Upper lobe of left lung (tissue), 4 donors: ENCODE data around the gene NIPBL.

ENCODE experiments used
- CTCF ChIP-seq, 6 experiments: fragments of 450-650 bp in 4 of 6; fragments of 200-600 bp in 2 of 6; sonication (generic) in 2 of 6; IDR thresholded peaks; one replicate each; pipeline ENCODE4 v1.5.1; 2016 to 2019; ENCODE audit warnings: antibody characterized with exemption in 6 of 6
- EP300 ChIP-seq, 4 donors: sonication (generic); formaldehyde crosslinking; IDR thresholded peaks; one replicate each; pipeline ENCODE4 v1.5.1; 2017; ENCODE audit warnings: antibody characterized with exemption in 4 of 4, control low read depth in 2 of 4
- POLR2A ChIP-seq, 4 donors: fragments of 450-650 bp; IDR thresholded peaks; one replicate each; pipeline ENCODE4 v1.5.1; 2016 to 2017; ENCODE audit warnings: antibody characterized with exemption in 4 of 4, mild to moderate bottlenecking in 2 of 4
- POLR2AphosphoS5 ChIP-seq, 2 donors: sonication (generic); formaldehyde crosslinking; IDR thresholded peaks; one replicate each; pipeline ENCODE4 v1.5.1; 2017; ENCODE audit warnings: antibody characterized with exemption in 2 of 2

GRCh38 chr5:36883894-36884462 is 7.4 kb downstream of the NIPBL start:
- TF ChIP-seq CTCF (IDR thresholded peaks at IDR 0.05) (no peak), EP300 (IDR thresholded peaks at IDR 0.05) (no peak), POLR2AphosphoS5 (IDR thresholded peaks at IDR 0.05) (no peak), POLR2A (IDR thresholded peaks at IDR 0.05) (no peak)
